ENCODE measurements around the gene NBEAL2.

GRCh38 chr3:47035645-47036044, 56.2 kb downstream of the NBEAL2 start:
- TF ChIP-seq CTCF (IDR thresholded peaks at IDR 0.05) (no peak), POLR2A (IDR thresholded peaks at IDR 0.05) (no peak)

Data from right lobe of liver (tissue), 4 donors.